PC-3 (cell line): ENCODE measurements around the gene CASD1. TPM values are rescaled to one million over a fixed set of nuclear protein-coding genes. Genes with fewer than 3 reads are reported as not detected.

ENCODE experiments used
- ATAC-seq: fragments of 200-7000 bp; cut with Tn5 transposase; 2 replicates; pipeline ENCODE4 v1.9.1; 2020; ENCODE audit warnings: mild to moderate bottlenecking, moderate library complexity
- BruUV-seq: library from RNA; stranded (reverse); fragments of 400-500 nt; replicated peaks from 2 replicates; lab custom pipeline; 2021; lab: Mats Ljungman, UMichigan
- CTCF ChIA-PET: fragments of 300-600 bp; sonication (Branson Sonifier 250); formaldehyde crosslinking; loops from one replicate; lab custom pipeline; 2022; ENCODE audit warnings: antibody characterized with exemption; lab: Charles Lee
- POLR2A ChIA-PET: fragments of 300-600 bp; sonication (Branson Sonifier 250); formaldehyde crosslinking; loops from one replicate; lab custom pipeline; 2022; ENCODE audit warnings: antibody characterized with exemption; ENCODE audit not compliant: unreplicated experiment; lab: Charles Lee
- DNase-seq: peaks from one replicate; pipeline ENCODE4 v3.0.0-alpha.2; 2015
- H2AFZ ChIP-seq: fragments of 300-600 bp; sonication (generic); 2 replicates; pipeline ENCODE4 v1.6.0; 2016; ENCODE audit warnings: antibody characterized with exemption, low read length
- H3F3A ChIP-seq: fragments of 300-600 bp; sonication (generic); one replicate; pipeline ENCODE4 v1.6.0; 2017; ENCODE audit warnings: antibody characterized with exemption, low read length, control low read depth, mild to moderate bottlenecking; ENCODE audit not compliant: unreplicated experiment
- H3K27ac ChIP-seq: fragments of 300-600 bp; sonication (generic); 2 replicates; pipeline ENCODE4 v1.5.1; 2016; ENCODE audit warnings: mild to moderate bottlenecking, low read length
- H3K27me3 ChIP-seq: fragments of 300-600 bp; sonication (generic); 2 replicates; pipeline ENCODE4 v1.6.1; 2016; ENCODE audit warnings: low read length, mixed read lengths
- H3K36me3 ChIP-seq: fragments of 300-600 bp; sonication (generic); 2 replicates; pipeline ENCODE4 v1.6.1; 2016; ENCODE audit warnings: low read depth, mixed run types, low read length, mixed read lengths
- H3K4me1 ChIP-seq: fragments of 300-600 bp; sonication (generic); 2 replicates; pipeline ENCODE4 v1.5.1; 2016; ENCODE audit warnings: low read length; ENCODE audit not compliant: insufficient read depth
- H3K4me2 ChIP-seq: fragments of 300-600 bp; sonication (generic); 2 replicates; pipeline ENCODE4 v1.6.0; 2016; ENCODE audit warnings: low read length
- H3K4me3 ChIP-seq: fragments of 300-600 bp; sonication (generic); 2 replicates; pipeline ENCODE4 v1.5.1; 2016; ENCODE audit warnings: mild to moderate bottlenecking, low read length, mixed read lengths
- H3K79me2 ChIP-seq: fragments of 300-600 bp; sonication (generic); 2 replicates; pipeline ENCODE4 v1.6.1; 2017; ENCODE audit warnings: low read length, mixed read lengths
- H3K9ac ChIP-seq: fragments of 300-600 bp; sonication (generic); 2 replicates; pipeline ENCODE4 v1.6.0; 2016; ENCODE audit warnings: mild to moderate bottlenecking, low read length
- H3K9me2 ChIP-seq: fragments of 300-600 bp; sonication (generic); replicated peaks from 2 replicates; pipeline ENCODE4 v1.6.1; 2016; ENCODE audit warnings: mixed run types, low read length, mixed read lengths
- H3K9me3 ChIP-seq: fragments of 300-600 bp; sonication (generic); 2 replicates; pipeline ENCODE4 v1.6.1; 2016; ENCODE audit warnings: low read length, mixed read lengths
- H4K20me1 ChIP-seq: fragments of 300-600 bp; sonication (generic); 2 replicates; pipeline ENCODE4 v1.6.1; 2016; ENCODE audit warnings: low read length, mixed read lengths
- EZH2 ChIP-seq: fragments of 300-600 bp; sonication (generic); IDR thresholded peaks from one replicate; pipeline ENCODE4 v1.6.1; 2017; ENCODE audit warnings: antibody characterized with exemption, mild to moderate bottlenecking, low read length; ENCODE audit not compliant: unreplicated experiment
- EZH2phosphoT487 ChIP-seq: fragments of 300-600 bp; sonication (generic); IDR thresholded peaks from 2 replicates; pipeline ENCODE4 v1.6.1; 2018; ENCODE audit warnings: mild to moderate bottlenecking, antibody characterized with exemption, low read length, borderline replicate concordance
- intact Hi-C: fragments of 100-400 bp; cut with micrococcal nuclease; formaldehyde crosslinking; loops from 2 replicates; pipeline ENCODE4 v1.9.0; 2023
- total RNA-seq: library from RNA; depleted of rRNA; stranded (reverse); fragments of >200 nt; gene quantifications from 2 replicates; pipeline ENCODE4 v1.2.3, GENCODE V29; 2014
- TF ChIP-seq, protein P1 (sequence below): fragments of 300-600 bp; sonication (generic); conservative IDR thresholded peaks from 2 replicates; pipeline ENCODE4 v1.5.1; 2017; ENCODE audit warnings: antibody characterized with exemption, low read depth, mild to moderate bottlenecking, low read length

CASD1 gene
- total RNA-seq, 1 experiment from 2014 or later: 9.3 TPM

DNA sequence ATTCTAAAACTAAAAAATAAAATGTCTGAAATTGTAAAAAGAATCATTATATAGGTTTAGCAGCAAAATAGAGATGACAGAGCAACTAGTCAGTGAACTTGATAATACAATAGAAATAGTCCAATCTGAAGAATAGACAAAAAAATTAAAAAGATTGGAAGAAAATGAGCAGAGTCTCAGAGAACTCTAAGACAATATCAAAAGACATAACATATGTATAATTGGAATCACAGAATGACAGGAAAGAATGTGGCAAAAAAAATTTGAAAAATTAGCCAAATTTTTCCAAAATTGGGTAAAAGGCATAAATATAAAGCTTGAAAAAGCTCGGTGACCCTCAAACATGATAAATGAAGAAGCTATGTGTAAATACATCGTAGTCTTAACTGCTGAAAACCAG lies 38.0 kb upstream of the CASD1 start:
- H3K27ac ChIP-seq: no peak overlapping the region
- no peak overlapping the region for H3K4me2 ChIP-seq
- no peaks in the 10 kb centered on the region for H3K79me2 ChIP-seq
- H3F3A ChIP-seq: no peaks in the 10 kb centered on the region
- TF ChIP-seq EZH2: no peak
- TF ChIP-seq EZH2phosphoT487: no peak
- TF ChIP-seq, protein P1, sequence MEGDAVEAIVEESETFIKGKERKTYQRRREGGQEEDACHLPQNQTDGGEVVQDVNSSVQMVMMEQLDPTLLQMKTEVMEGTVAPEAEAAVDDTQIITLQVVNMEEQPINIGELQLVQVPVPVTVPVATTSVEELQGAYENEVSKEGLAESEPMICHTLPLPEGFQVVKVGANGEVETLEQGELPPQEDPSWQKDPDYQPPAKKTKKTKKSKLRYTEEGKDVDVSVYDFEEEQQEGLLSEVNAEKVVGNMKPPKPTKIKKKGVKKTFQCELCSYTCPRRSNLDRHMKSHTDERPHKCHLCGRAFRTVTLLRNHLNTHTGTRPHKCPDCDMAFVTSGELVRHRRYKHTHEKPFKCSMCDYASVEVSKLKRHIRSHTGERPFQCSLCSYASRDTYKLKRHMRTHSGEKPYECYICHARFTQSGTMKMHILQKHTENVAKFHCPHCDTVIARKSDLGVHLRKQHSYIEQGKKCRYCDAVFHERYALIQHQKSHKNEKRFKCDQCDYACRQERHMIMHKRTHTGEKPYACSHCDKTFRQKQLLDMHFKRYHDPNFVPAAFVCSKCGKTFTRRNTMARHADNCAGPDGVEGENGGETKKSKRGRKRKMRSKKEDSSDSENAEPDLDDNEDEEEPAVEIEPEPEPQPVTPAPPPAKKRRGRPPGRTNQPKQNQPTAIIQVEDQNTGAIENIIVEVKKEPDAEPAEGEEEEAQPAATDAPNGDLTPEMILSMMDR: no peak
- no peaks in the 10 kb centered on the region for H3K27me3 ChIP-seq
- intact Hi-C loops: no loop called here
- CTCF ChIA-PET: no interaction called here
- no peak overlapping the region for H3K4me3 ChIP-seq
- H3K9me3 ChIP-seq: peaks cover 5% of the 10 kb centered on the region
- H3K4me1 ChIP-seq: peaks cover 4% of the 10 kb centered on the region
- DNase-seq (no peak), ATAC-seq (no peak)
- POLR2A ChIA-PET: no interaction called here
- no peak overlapping the region for H2AFZ ChIP-seq
- H3K9ac ChIP-seq: no peak overlapping the region
- H3K9me2 ChIP-seq: no peaks in the 10 kb centered on the region
- no peaks in the 10 kb centered on the region; the same call in 1 of the 2 replicates for H3K36me3 ChIP-seq
- H4K20me1 ChIP-seq: no peaks in the 10 kb centered on the region
- no TSS peak for BruUV-seq

DNA sequence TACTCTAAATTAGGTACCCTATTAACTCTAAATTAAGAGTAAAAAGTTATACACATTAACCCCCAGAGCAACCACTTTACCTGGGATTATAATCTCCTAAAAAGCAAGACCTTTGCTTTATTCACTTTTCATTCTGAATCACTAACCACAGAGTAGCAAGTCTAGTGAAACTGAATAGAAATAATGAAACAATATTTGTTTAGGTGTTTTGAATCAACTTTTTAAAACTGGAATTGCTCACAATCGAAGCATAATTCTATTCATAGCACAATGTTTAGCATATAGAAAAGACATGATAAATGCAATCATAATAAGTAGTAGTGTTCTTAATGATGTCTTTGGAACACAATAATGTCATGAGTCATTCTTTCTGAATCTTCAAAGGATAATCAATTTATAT lies 37.0 kb upstream of the CASD1 start:
- no TSS peak for BruUV-seq
- H4K20me1 ChIP-seq: no peaks in the 10 kb centered on the region
- POLR2A ChIA-PET: no interaction called here
- H3K79me2 ChIP-seq: no peaks in the 10 kb centered on the region
- CTCF ChIA-PET: no interaction called here
- ATAC-seq (no peak), DNase-seq (no peak)
- peaks cover 5% of the 10 kb centered on the region for H3K9me3 ChIP-seq
- no peaks in the 10 kb centered on the region; the same call in 1 of the 2 replicates for H3K36me3 ChIP-seq
- H3F3A ChIP-seq: no peaks in the 10 kb centered on the region
- H3K4me1 ChIP-seq: no peaks in the 10 kb centered on the region
- no peak for TF ChIP-seq EZH2phosphoT487
- no peak for TF ChIP-seq EZH2
- TF ChIP-seq, protein P1: no peak
- H3K27me3 ChIP-seq: no peaks in the 10 kb centered on the region
- H2AFZ ChIP-seq: no peak overlapping the region
- no peak overlapping the region for H3K4me3 ChIP-seq
- H3K9ac ChIP-seq: no peak overlapping the region
- intact Hi-C loops: no loop called here
- H3K27ac ChIP-seq: no peak overlapping the region
- H3K4me2 ChIP-seq: no peak overlapping the region
- H3K9me2 ChIP-seq: no peaks in the 10 kb centered on the region

DNA sequence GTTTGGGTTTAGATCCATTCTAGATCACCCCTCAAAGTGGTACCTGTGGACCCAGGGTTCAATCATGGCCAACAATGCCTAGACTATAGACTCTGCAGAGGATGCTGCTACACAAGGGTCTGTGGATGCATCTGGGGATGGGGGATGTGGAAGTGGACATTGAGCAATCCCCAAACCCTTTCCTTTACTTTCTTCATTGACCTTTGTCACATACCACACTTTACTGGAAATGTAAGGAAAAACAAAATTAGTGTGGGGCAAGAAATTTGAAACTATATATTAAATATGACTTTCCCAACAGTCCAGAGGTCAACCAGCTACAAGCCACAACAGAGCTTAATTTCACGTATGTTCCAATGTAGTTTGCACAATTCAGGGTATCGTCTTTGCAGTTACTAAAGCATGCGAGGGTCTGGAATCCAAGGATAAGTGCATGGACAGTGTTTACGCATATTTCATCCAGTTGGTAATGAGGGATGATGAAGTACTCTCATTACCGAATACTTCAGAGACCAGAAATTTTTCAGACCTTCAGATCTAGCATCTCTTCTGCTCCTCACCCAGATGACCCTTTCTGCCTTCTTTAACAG lies 33.3 kb upstream of the CASD1 start:
- ChIA-PET POLR2A (no interaction called here), CTCF (no interaction called here)
- H3K79me2 ChIP-seq: no peaks in the 10 kb centered on the region
- H2AFZ ChIP-seq: no peak overlapping the region
- BruUV-seq: no TSS peak
- no peak overlapping the region for H3K4me2 ChIP-seq
- H3K27me3 ChIP-seq: no peaks in the 10 kb centered on the region
- ATAC-seq (no peak), DNase-seq (no peak)
- no peak overlapping the region for H3K27ac ChIP-seq
- intact Hi-C loops: no loop called here
- H3K9me2 ChIP-seq: no peaks in the 10 kb centered on the region
- H3K9ac ChIP-seq: no peak overlapping the region
- no peaks in the 10 kb centered on the region for H3F3A ChIP-seq
- TF ChIP-seq EZH2 (no peak), EZH2phosphoT487 (no peak)
- TF ChIP-seq, protein P1: no peak
- H3K9me3 ChIP-seq: peaks cover 5% of the 10 kb centered on the region
- no peaks in the 10 kb centered on the region for H3K4me1 ChIP-seq
- no peak overlapping the region for H3K4me3 ChIP-seq
- no peaks in the 10 kb centered on the region; the same call in 1 of the 2 replicates for H3K36me3 ChIP-seq
- H4K20me1 ChIP-seq: no peaks in the 10 kb centered on the region
